ENCODE data around the gene MYL6. TPM values are rescaled to one million over a fixed set of nuclear protein-coding genes. Genes with fewer than 3 reads are reported as not detected.

MYL6 gene
- total RNA-seq, 1 experiment from 2014 or later = 1,024 TPM

GRCh38 chr12:56158926-56159461, 835 bp downstream of the MYL6 start:
- BruUV-seq (replicated peaks) = TSS peak; percentile 83
- Histone ChIP-seq H3K27me3 (ENCODE audit: control insufficient read depth, insufficient read depth, low read length) (no peaks in the 10 kb centered on the region), H3K9me3 (ENCODE audit: control insufficient read depth, insufficient read depth, low read depth, low read length) (no peaks in the 10 kb centered on the region), H3K27ac (ENCODE audit: low read length) (peak overlapping the region; percentile 88), H3K4me3 (ENCODE audit: low read depth in 2 of 2, low read length in 2 of 2) (peak overlapping the region; percentile 74 to 78), H3K4me1 (ENCODE audit: control insufficient read depth, insufficient read depth, low read length) (peaks cover 25% of the 10 kb centered on the region), H3K36me3 (ENCODE audit: control insufficient read depth, insufficient read depth, low read length) (peaks cover 2% of the 10 kb centered on the region; the same call in 1 of the 2 replicates)
- ATAC-seq (peak; percentile 25), DNase-seq (ENCODE audit: low read depth, low spot score) (no peak)
- ChIA-PET POLR2A (no interaction called here), CTCF (interaction anchor here (1.4 kb wide), 1 partner anchor 33 kb away, joined by 3 read pairs; no protein-coding TSS in a partner anchor)
- intact Hi-C loops (cut with micrococcal nuclease; ENCODE audit: unreplicated experiment) = loop anchor here (5.0 kb wide), 1 partner anchor 42 kb away; the partner anchor contains the start of genes RPL41 and ZC3H10
- 0 out of 2 replicates have a peak, but pooled peaks have one; percentile 29 for TF ChIP-seq SIN3A (IDR thresholded peaks at IDR 0.05; ENCODE audit: borderline replicate concordance, insufficient read depth, low read depth, low read length)
- no peak for TF ChIP-seq TCF7L2 (IDR thresholded peaks at IDR 0.05; ENCODE audit: low read depth, low read length)
- in situ Hi-C loops (cut with HindIII; ENCODE audit: low pct_unique_long_range_greater_than_20kb, low sequenced_read_pairs) = no loop called here

GRCh38 chr12:56159482-56160192, 1.5 kb downstream of the MYL6 start:
- DNase-seq (ENCODE audit: low read depth, low spot score) (no peak), ATAC-seq (no peak)
- H3K9me3 ChIP-seq (ENCODE audit: control insufficient read depth, insufficient read depth, low read depth, low read length) = no peaks in the 10 kb centered on the region
- peak overlapping the region; percentile 74 to 78 for H3K4me3 ChIP-seq (ENCODE audit: low read depth in 2 of 2, low read length in 2 of 2)
- H3K27ac ChIP-seq (ENCODE audit: low read length) = peak overlapping the region; percentile 88
- peaks cover 20% of the 10 kb centered on the region for H3K4me1 ChIP-seq (ENCODE audit: control insufficient read depth, insufficient read depth, low read length)
- in situ Hi-C loops (cut with HindIII; ENCODE audit: low pct_unique_long_range_greater_than_20kb, low sequenced_read_pairs) (no loop called here), intact Hi-C loops (cut with micrococcal nuclease; ENCODE audit: unreplicated experiment) (loop anchor here (5.0 kb wide), 1 partner anchor 42 kb away; the partner anchor contains the start of genes RPL41 and ZC3H10)
- ChIA-PET CTCF (interaction anchor here (1.4 kb wide), 1 partner anchor 33 kb away, joined by 3 read pairs; no protein-coding TSS in a partner anchor), POLR2A (no interaction called here)
- H3K27me3 ChIP-seq (ENCODE audit: control insufficient read depth, insufficient read depth, low read length) = no peaks in the 10 kb centered on the region
- BruUV-seq (replicated peaks) = no TSS peak
- peaks cover 2% of the 10 kb centered on the region; the same call in 1 of the 2 replicates for H3K36me3 ChIP-seq (ENCODE audit: control insufficient read depth, insufficient read depth, low read length)
- TF ChIP-seq SIN3A (IDR thresholded peaks at IDR 0.05; ENCODE audit: borderline replicate concordance, insufficient read depth, low read depth, low read length) (no peak), TCF7L2 (IDR thresholded peaks at IDR 0.05; ENCODE audit: low read depth, low read length) (no peak), CTCF (IDR thresholded peaks at IDR 0.05) (no peak), POLR2AphosphoS5 (IDR thresholded peaks at IDR 0.05; ENCODE audit: low read depth, low read length) (no peak; the same call in 1 of the 2 replicates), REST (IDR thresholded peaks at IDR 0.05; ENCODE audit: insufficient read depth in 1 of 2, low read depth in 2 of 2, low read length in 1 of 2) (no peak)

Data from Panc1 (cell line).